CD4-positive, alpha-beta memory T cell (primary cell): ENCODE data around the gene FAM47E. TPM values are rescaled to one million over a fixed set of nuclear protein-coding genes. Genes with fewer than 3 reads are reported as not detected.

ENCODE experiments used
- CTCF ChIA-PET: fragments of 350-600 bp; sonication (Branson Sonifier 250); formaldehyde crosslinking; loops from one replicate; lab custom pipeline; 2021; ENCODE audit warnings: inconsistent platforms; ENCODE audit not compliant: partially characterized antibody; lab: Charles Lee
- POLR2A ChIA-PET: fragments of 350-600 bp; sonication (Branson Sonifier 250); formaldehyde crosslinking; loops from one replicate; lab custom pipeline; 2021; ENCODE audit not compliant: partially characterized antibody; lab: Charles Lee
- DNase-seq, 5 donors: peaks; one replicate each; pipeline versions ENCODE4 v3.0.0 to v3.0.0-alpha.2; 2020 to 2022; ENCODE audit warnings: mixed read lengths in 1 of 5
- H3K27ac ChIP-seq: one replicate; pipeline ENCODE4 v1.7.0; 2013; ENCODE audit warnings: low read depth, low read length
- H3K27me3 ChIP-seq: 2 replicates; pipeline ENCODE4 v1.7.0; 2013; ENCODE audit warnings: mild to moderate bottlenecking, low read length, moderate library complexity; ENCODE audit not compliant: insufficient read depth
- H3K36me3 ChIP-seq: 2 replicates; pipeline ENCODE4 v1.7.0; 2013; ENCODE audit warnings: mild to moderate bottlenecking, low read length, moderate library complexity; ENCODE audit not compliant: insufficient read depth
- H3K4me1 ChIP-seq: 2 replicates; pipeline ENCODE4 v1.7.0; 2013; ENCODE audit warnings: mild to moderate bottlenecking, low read length, moderate library complexity; ENCODE audit not compliant: insufficient read depth
- H3K4me3 ChIP-seq, 2 donors: one replicate each; pipeline ENCODE4 v1.7.0; 2013; ENCODE audit warnings: low read length in 2 of 2, mild to moderate bottlenecking in 1 of 2
- H3K9me3 ChIP-seq, 2 donors: one replicate each; pipeline ENCODE4 v1.7.0; 2013; ENCODE audit warnings: low read length in 2 of 2, control low read depth in 1 of 2; ENCODE audit not compliant: control insufficient read depth in 1 of 2
- H3K27ac Mint-ChIP-seq, 7 donors: one replicate each; pipeline ENCODE4 v1.8.0; 2020 to 2021; ENCODE audit warnings: mixed read lengths in 7 of 7, mild to moderate bottlenecking in 6 of 7, inconsistent platforms in 3 of 7, moderate library complexity in 3 of 7
- H3K27me3 Mint-ChIP-seq, 2 donors: one replicate each; pipeline ENCODE4 v1.8.0; 2020 to 2021; ENCODE audit warnings: mixed read lengths in 2 of 2
- H3K36me3 Mint-ChIP-seq, 2 donors: one replicate each; pipeline ENCODE4 v1.8.0; 2020 to 2021; ENCODE audit warnings: mixed read lengths in 2 of 2, inconsistent platforms in 1 of 2, mild to moderate bottlenecking in 1 of 2
- H3K4me1 Mint-ChIP-seq, 4 donors: one replicate each; pipeline ENCODE4 v1.8.0; 2020 to 2021; ENCODE audit warnings: mixed read lengths in 4 of 4, mild to moderate bottlenecking in 1 of 4
- H3K4me3 Mint-ChIP-seq, 8 donors: one replicate each; pipeline ENCODE4 v1.8.0; 2020 to 2021; ENCODE audit warnings: mixed read lengths in 8 of 8, mild to moderate bottlenecking in 7 of 8, moderate library complexity in 6 of 8, inconsistent platforms in 3 of 8
- H3K9me3 Mint-ChIP-seq, 8 donors: one replicate each; pipeline ENCODE4 v1.8.0; 2020 to 2021; ENCODE audit warnings: mixed read lengths in 8 of 8, mild to moderate bottlenecking in 5 of 8, inconsistent platforms in 3 of 8, moderate library complexity in 1 of 8
- intact Hi-C: fragments of 100-400 bp; cut with micrococcal nuclease; formaldehyde crosslinking; loops from one replicate; pipeline ENCODE4 v1.15.1; 2023
- polyA plus RNA-seq, 2 donors: library from polyadenylated mRNA; unstranded; fragments of 300-500 nt; fragmentation: Illumina TruSeq; gene quantifications; one replicate each; pipeline ENCODE4 v1.2.3, GENCODE V29; 2021
- total RNA-seq, 2 experiments: library from RNA; stranded (reverse); gene quantifications; one replicate each; pipeline ENCODE4 v1.2.3, GENCODE V29; 2021

Gene FAM47E
- total and polyA plus RNA-seq, 4 experiments from 2014 or later, result 0.18 to 0.64 TPM; not detected in 2

GRCh38 chr4:76305033-76305687 lies 53.6 kb downstream of the FAM47E start:
- H3K36me3 Mint-ChIP-seq, result peaks cover 2 to 11% of the 10 kb centered on the region in 2 donors
- Histone ChIP-seq H3K27ac (peak overlapping the region; percentile 6), H3K27me3 (no peaks in the 10 kb centered on the region), H3K36me3 (no peaks in the 10 kb centered on the region), H3K4me1 (peaks cover 39% of the 10 kb centered on the region), H3K4me3 (peak overlapping the region; percentile 30 to 68), H3K9me3 (no peaks in the 10 kb centered on the region)
- DNase-seq, result peak; percentile 3 to 27 (median 16)
- peak overlapping the region; percentile 81 to 93 (median 86) for H3K4me3 Mint-ChIP-seq
- H3K9me3 Mint-ChIP-seq, result peaks cover 0 to 4% (median 0%) of the 10 kb centered on the region in 8 donors
- POLR2A ChIA-PET, result interaction anchor here (1.0 to 3.5 kb wide), 6 partner anchors 9 to 770 kb away, joined by 4 to 24 read pairs (median 4); partner anchors contain the start of genes NUP54 and SCARB2
- CTCF ChIA-PET, result interaction anchor here (1.0 to 5.7 kb wide), 10 partner anchors 19 to 125 kb away, joined by 3 to 66 read pairs (median 5); no protein-coding TSS in a partner anchor
- H3K4me1 Mint-ChIP-seq, result peaks cover 29 to 64% (median 46%) of the 10 kb centered on the region in 4 donors
- peak overlapping the region; percentile 19 to 83 (median 43) for H3K27ac Mint-ChIP-seq
- intact Hi-C loops, result loop anchor here (2.0 to 10.0 kb wide), 4 partner anchors 54 to 852 kb away; partner anchors contain the start of genes CCNG2, FAM47E and SCARB2
- no peaks in the 10 kb centered on the region for H3K27me3 Mint-ChIP-seq

- intact Hi-C loops, result loop anchor here (2.0 to 10.0 kb wide), 4 partner anchors 55 to 851 kb away; partner anchors contain the start of genes CCNG2, FAM47E and SCARB2
- POLR2A ChIA-PET, result interaction anchor here (0.8 to 3.5 kb wide), 8 partner anchors 8 to 769 kb away, joined by 3 to 24 read pairs (median 4); partner anchors contain the start of genes FAM47E, NUP54 and SCARB2
- H3K9me3 Mint-ChIP-seq, result no peaks in the 10 kb centered on the region
- peaks cover 29 to 54% (median 41%) of the 10 kb centered on the region in 4 donors for H3K4me1 Mint-ChIP-seq
- CTCF ChIA-PET, result interaction anchor here (0.7 to 5.7 kb wide), 16 partner anchors 9 to 126 kb away, joined by 3 to 66 read pairs (median 4); partner anchors contain the start of gene FAM47E
- peak; percentile 24 to 43 (median 32) for DNase-seq
- peak within 1 kb of the TSS; percentile 12 to 83 (median 60) for H3K27ac Mint-ChIP-seq
- Histone ChIP-seq H3K27ac (peak within 1 kb of the TSS; percentile 34), H3K27me3 (no peaks in the 10 kb centered on the region), H3K36me3 (no peaks in the 10 kb centered on the region), H3K4me3 (peak within 1 kb of the TSS; percentile 30 to 68), H3K9me3 (no peaks in the 10 kb centered on the region), H3K4me1 (peaks cover 39% of the 10 kb centered on the region)
- peak within 1 kb of the TSS; percentile 81 to 93 (median 86) for H3K4me3 Mint-ChIP-seq
- H3K27me3 Mint-ChIP-seq, result no peaks in the 10 kb centered on the region
- H3K36me3 Mint-ChIP-seq, result peaks cover 0 to 9% of the 10 kb centered on the region in 2 donors
Measured at GRCh38 chr4:76305971-76306881, 54.7 kb downstream of the FAM47E start, which contains the start of gene STBD1. Gene STBD1, plus strand, starts transcription at chr4:76306733. Its CDS starts 37 bp downstream, at chr4:76306770.

- no peaks in the 10 kb centered on the region for H3K36me3 ChIP-seq
- peak; percentile 8 to 36 (median 14) for DNase-seq
- Mint-ChIP-seq H3K36me3 (peaks cover 0 to 9% of the 10 kb centered on the region in 2 donors), H3K9me3 (no peaks in the 10 kb centered on the region), H3K27ac (peak overlapping the region in 6 of 7 donors; percentile 5 to 59 (median 40)), H3K4me1 (peaks cover 24 to 45% (median 36%) of the 10 kb centered on the region in 4 donors), H3K27me3 (no peaks in the 10 kb centered on the region), H3K4me3 (peak overlapping the region; percentile 81 to 93 (median 86))
- H3K9me3 ChIP-seq, result no peaks in the 10 kb centered on the region
- H3K27ac ChIP-seq, result peak overlapping the region; percentile 34
- CTCF ChIA-PET, result interaction anchor here (0.8 to 5.7 kb wide), 9 partner anchors 8 to 127 kb away, joined by 3 to 66 read pairs (median 4); partner anchors contain the start of gene FAM47E
- peaks cover 35% of the 10 kb centered on the region for H3K4me1 ChIP-seq
- no peaks in the 10 kb centered on the region for H3K27me3 ChIP-seq
- POLR2A ChIA-PET, result interaction anchor here (1.0 to 3.5 kb wide), 4 partner anchors 48 to 768 kb away, joined by 5 to 24 read pairs (median 8); partner anchors contain the start of genes FAM47E and SCARB2
- intact Hi-C loops, result loop anchor here (5.0 to 10.0 kb wide), 3 partner anchors 68 to 850 kb away; partner anchors contain the start of genes CCNG2 and SCARB2
- peak overlapping the region; percentile 30 to 68 for H3K4me3 ChIP-seq
Measured at GRCh38 chr4:76306882-76307659, 55.5 kb downstream of the FAM47E start.

- H3K9me3 Mint-ChIP-seq, result no peaks in the 10 kb centered on the region
- Histone ChIP-seq H3K4me3 (no peak overlapping the region), H3K4me1 (peaks cover 32% of the 10 kb centered on the region), H3K27me3 (no peaks in the 10 kb centered on the region), H3K9me3 (no peaks in the 10 kb centered on the region), H3K36me3 (no peaks in the 10 kb centered on the region), H3K27ac (no peak overlapping the region)
- CTCF ChIA-PET, result interaction anchor here (0.7 to 5.7 kb wide), 10 partner anchors 8 to 466 kb away, joined by 3 to 66 read pairs (median 4); partner anchors contain the start of gene FAM47E
- H3K4me3 Mint-ChIP-seq, result peak overlapping the region; percentile 70 to 93 (median 82)
- no peaks in the 10 kb centered on the region for H3K27me3 Mint-ChIP-seq
- H3K4me1 Mint-ChIP-seq, result peaks cover 23 to 39% (median 31%) of the 10 kb centered on the region in 4 donors
- intact Hi-C loops, result loop anchor here (5.0 to 10.0 kb wide), 3 partner anchors 67 to 850 kb away; partner anchors contain the start of genes CCNG2 and SCARB2
- DNase-seq, result no peak
- POLR2A ChIA-PET, result interaction anchor here (0.9 to 3.5 kb wide), 4 partner anchors 47 to 94 kb away, joined by 3 to 24 read pairs (median 8); partner anchors contain the start of genes FAM47E and SCARB2
- H3K27ac Mint-ChIP-seq, result no peak overlapping the region
- peaks cover 0 to 9% of the 10 kb centered on the region in 2 donors for H3K36me3 Mint-ChIP-seq
Measured at GRCh38 chr4:76307660-76308014, 56.1 kb downstream of the FAM47E start.

GRCh38 chr4:76308548-76308947 lies 57.0 kb downstream of the FAM47E start:
- no peaks in the 10 kb centered on the region for H3K36me3 ChIP-seq
- Mint-ChIP-seq H3K27ac (peak overlapping the region in 2 of 7 donors; percentile 23 to 26), H3K4me3 (peak overlapping the region in 5 of 8 donors; percentile 44 to 75 (median 54)), H3K4me1 (peaks cover 18 to 33% (median 25%) of the 10 kb centered on the region in 4 donors), H3K27me3 (no peaks in the 10 kb centered on the region), H3K9me3 (no peaks in the 10 kb centered on the region), H3K36me3 (peaks cover 0 to 9% of the 10 kb centered on the region in 2 donors)
- H3K9me3 ChIP-seq, result no peaks in the 10 kb centered on the region
- intact Hi-C loops, result loop anchor here (5.0 to 10.0 kb wide), 3 partner anchors 66 to 849 kb away; partner anchors contain the start of genes CCNG2 and SCARB2
- no peak for DNase-seq
- CTCF ChIA-PET, result interaction anchor here (0.6 to 5.7 kb wide), 3 partner anchors 14 to 129 kb away, joined by 3 to 66 read pairs (median 24); no protein-coding TSS in a partner anchor
- peaks cover 32% of the 10 kb centered on the region for H3K4me1 ChIP-seq
- H3K27ac ChIP-seq, result no peak overlapping the region
- H3K27me3 ChIP-seq, result no peaks in the 10 kb centered on the region
- POLR2A ChIA-PET, result interaction anchor here (0.9 kb wide), 1 partner anchor 95 kb away, joined by 3 read pairs; the partner anchor contains the start of gene SCARB2
- no peak overlapping the region for H3K4me3 ChIP-seq
